GM15510 (cell line): Measurements from ENCODE around the gene EEA1.

Experiments used
- POLR2A ChIP-seq: IDR thresholded peaks from 3 replicates; pipeline ENCODE4 v1.6.1; 2011; ENCODE audit warnings: borderline replicate concordance; ENCODE audit not compliant: insufficient read length; ENCODE audit errors: extremely low read depth

EEA1 gene

GRCh38 chr12:92762773-92763172, 166.3 kb downstream of the EEA1 start:
- TF ChIP-seq POLR2A: no peak

- no peak for TF ChIP-seq POLR2A
These were observed 169.3 kb downstream of the EEA1 start for GRCh38 chr12:92759634-92760268.

GRCh38 chr12:92757597-92758121, 171.4 kb downstream of the EEA1 start:
- no peak for TF ChIP-seq POLR2A

- TF ChIP-seq POLR2A: no peak
These were observed 172.0 kb downstream of the EEA1 start for GRCh38 chr12:92756898-92757596.

DNA sequence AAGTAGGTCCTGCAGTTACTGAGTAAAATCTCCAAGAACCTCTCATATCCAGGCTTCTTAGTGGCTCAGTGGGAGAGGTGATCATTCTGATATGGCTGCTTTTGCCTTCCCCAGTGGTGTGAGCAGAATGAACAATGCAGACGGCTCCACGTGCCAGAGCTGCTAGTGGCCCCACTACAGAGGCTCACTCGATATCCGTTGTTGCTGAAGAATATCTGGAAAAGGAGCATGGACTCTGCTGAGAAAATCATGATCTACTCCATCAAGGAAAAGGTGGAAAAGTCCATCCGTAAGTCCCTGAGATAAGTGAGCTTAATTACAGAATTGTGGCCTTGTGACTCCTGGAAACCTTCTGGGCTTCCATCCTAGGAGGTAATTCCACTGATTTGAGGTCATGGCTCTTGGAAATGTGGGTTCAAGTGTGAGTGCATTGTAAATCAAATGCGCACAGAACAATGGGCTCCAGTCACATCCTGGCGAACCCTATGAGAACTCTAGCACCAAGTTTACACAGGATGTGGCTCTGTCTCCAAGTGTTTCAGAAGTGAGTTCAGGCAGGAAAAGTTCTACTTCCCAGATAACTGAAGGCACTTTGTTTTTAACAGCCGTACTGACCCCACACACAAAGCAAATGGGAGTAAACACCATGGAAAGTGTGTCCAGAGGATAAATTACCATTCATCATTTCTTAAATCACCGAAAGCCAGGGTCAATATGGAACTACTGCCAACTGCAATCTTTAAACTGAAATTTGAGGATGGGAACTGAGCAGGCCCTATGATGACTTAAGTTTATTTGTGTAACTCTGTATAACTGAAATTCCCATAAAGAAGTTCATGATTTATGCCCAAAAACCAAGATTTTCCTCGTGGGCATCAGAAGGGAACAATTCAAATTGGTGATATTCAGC, 174.9 kb downstream of the EEA1 start:
- no peak for TF ChIP-seq POLR2A

DNA sequence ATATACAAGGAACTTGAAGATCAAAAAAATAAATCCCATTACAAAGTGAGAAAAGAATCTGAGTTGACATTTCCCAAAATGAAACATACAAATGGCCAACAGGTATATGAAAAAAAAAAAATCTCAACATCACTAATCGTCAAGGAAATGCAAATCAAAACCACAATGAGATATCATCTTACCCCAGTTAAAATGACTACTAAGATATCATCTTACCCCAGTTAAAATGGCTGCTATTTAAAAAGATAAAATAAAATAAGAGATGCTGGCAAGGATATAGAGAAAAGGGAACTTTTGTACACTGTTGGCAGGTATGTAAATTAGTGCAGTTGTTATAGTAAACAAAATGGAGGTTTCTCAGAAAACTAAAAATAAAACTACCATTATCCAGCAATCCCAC, 181.9 kb downstream of the EEA1 start:
- no peak for TF ChIP-seq POLR2A

- TF ChIP-seq POLR2A: no peak
These were observed 183.1 kb downstream of the EEA1 start for GRCh38 chr12:92745856-92746550.

DNA sequence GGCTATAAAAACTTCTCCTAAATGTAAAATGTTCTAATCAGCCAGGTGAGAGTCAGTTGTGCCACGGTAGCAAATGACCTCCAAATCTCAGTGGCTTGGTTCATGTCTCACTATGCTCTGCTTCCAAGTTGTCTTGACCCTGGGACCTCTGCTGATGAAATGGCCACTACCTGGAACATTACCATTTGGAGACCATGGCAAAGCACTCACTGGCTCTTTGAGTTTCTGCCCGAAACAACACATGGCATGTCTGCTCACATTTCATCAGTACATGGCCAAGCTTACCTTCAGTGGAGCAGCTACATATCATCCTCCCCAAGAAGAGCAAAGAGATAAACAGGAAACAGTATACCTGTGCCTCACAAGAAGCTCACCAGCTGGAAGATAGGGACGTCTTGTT, 186.1 kb downstream of the EEA1 start:
- no peak for TF ChIP-seq POLR2A

GRCh38 chr12:92740411-92740810, 188.7 kb downstream of the EEA1 start:
- TF ChIP-seq POLR2A: no peak

DNA sequence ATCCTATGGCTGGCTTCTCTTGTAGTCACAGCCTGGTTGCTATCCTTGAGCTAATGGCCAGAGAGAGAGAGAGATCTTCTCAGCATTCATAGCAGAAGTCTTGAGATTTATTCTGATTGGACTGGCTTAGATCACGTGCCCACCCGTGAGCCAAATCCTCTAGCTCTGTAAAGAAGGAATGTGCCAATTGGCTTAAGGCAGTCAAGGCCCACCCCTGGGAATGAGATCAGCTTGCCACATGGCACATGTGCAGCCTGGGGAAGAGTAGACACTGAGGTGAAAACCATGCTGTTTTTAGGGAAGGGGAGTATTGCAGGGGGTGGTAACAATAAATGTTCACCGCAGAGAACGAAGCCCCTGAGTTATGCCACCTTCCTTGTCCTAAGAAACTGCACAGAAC, 190.0 kb downstream of the EEA1 start:
- no peak for TF ChIP-seq POLR2A

DNA sequence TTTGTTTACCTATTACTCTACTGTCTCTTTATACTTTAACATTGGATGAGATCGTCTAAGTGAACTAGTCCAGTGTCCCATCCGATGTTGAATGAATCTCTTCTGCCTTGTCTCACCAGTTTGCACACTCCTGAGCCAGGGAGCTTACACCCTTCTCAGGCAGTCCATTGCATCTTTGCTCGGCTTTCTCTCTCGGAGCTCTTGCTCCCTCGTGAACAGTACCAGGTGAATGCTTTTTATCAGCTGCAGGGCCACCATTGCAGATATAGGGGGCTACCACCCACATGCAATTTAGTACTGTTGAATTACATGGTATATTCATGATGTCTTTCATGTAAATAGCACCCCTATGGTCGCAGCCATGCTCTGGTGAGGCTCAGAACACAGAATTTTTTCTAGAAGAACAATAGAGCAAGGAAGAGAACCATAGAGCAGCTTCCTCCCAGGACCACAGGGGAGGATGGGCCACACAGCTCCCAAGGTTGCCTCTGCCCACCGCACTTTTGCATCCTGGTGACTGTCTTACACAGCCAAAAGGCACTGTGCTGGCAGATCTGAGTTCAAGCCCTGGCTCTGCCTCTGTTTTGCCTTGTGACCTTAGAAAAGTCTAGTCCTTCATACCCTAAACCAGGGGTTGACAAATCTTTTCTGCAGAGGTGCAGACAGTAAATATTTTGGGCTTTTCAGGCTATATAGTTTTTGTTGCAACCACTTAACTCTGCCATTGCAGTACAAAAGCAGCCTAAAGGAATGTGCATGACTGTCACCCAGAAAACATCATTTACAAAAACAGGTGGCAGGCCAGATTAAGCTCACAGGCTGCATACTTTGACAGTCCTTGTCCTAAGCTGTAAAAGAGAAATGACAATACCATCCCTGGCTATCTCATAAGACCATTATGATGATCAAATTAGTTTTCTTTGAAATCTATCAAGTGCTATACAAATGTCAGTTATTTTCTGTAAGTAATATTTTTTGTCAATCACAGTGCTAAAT, 190.9 kb downstream of the EEA1 start:
- no peak for TF ChIP-seq POLR2A

GRCh38 chr12:92736605-92737004, 192.5 kb downstream of the EEA1 start:
- no peak for TF ChIP-seq POLR2A

DNA sequence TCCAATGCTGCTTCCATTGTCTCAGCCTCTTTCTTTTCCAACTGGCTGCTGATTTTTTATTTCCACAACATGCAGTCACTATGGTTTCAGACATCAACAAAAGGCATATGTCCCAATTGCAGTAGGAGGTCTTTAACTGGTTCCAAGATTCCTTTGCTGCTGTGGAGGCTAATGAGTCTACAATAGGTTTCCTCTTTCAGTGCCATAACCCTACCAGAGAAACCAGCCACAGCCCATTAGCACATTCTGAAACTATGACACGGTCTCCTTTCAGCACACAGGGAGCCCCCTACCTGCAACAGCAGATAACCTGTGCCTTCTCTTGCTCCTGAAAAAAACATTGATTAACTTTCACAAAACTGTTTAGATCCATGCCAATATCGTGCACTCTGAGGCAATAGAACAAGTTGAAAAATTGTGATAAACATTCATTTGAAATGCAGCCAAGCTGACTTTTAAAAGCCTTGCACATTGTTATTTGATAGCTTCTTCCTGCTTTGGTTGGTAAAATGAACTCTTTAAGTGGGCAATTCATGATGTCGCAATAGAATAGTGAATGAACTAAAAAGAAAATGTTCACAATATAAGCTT, 193.9 kb downstream of the EEA1 start:
- no peak for TF ChIP-seq POLR2A
